ENCODE measurements around the gene SSRP1. TPM values are rescaled to one million over a fixed set of nuclear protein-coding genes. Genes with fewer than 3 reads are reported as not detected.

SSRP1 gene
- total and polyA plus RNA-seq, 2 of the 4 experiments (the other 2 are of a cell fraction): 106 to 146 TPM

DNA sequence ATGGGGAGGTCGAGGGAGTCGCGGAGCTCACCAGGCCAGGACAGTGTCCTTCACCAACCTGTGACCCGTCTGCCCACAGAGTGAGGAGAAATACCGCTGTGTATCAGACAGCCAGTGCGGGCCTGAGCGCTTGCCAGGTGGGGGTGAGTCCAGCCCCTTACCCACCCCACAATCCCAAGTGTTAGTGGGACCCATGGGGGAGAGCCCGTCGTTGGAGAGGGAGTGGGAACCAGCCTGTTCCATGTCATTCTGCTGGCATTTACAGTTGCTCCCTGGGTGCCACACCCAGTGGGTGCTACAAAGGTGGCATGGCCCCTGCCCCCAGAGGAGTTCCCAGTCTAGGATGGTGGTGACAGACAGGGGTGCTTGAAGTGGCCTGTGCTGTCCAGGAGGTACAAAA is 11.6 kb upstream of the SSRP1 start:
- no CpG with 5 or more reads among the region's 9 CpGs for WGBS, 2 experiments (ENCODE audit: extremely low coverage in 2 of 2, insufficient read length in 1 of 2)
- H3K27ac ChIP-seq (ENCODE audit: insufficient read depth, low read length): no peak overlapping the region

More for the DNA sequence above, 11.6 kb upstream of the SSRP1 start:
- no peak overlapping the region for H2BK15ac ChIP-seq (ENCODE audit: low read depth, low read length)
- peaks cover 2% of the 10 kb centered on the region; the same call in 1 of the 2 replicates for H3K27me3 ChIP-seq (ENCODE audit: control insufficient read depth, insufficient read depth, low read length)
- no peak overlapping the region for H4K8ac ChIP-seq (ENCODE audit: low read depth in 2 of 2, low read length in 2 of 2)
- no peak overlapping the region for H3K23ac ChIP-seq (ENCODE audit: low read depth, low read length)
- H3K4ac ChIP-seq (ENCODE audit: low read depth, low read length): no peak overlapping the region
- ATAC-seq (ENCODE audit: low read depth): no peak
- H2AK5ac ChIP-seq (ENCODE audit: low read depth, low read length): no peak overlapping the region
- H3K4me1 ChIP-seq (ENCODE audit: control insufficient read depth, insufficient read depth, low read length): peaks cover 2% of the 10 kb centered on the region; the same call in 1 of the 2 replicates
- no peak overlapping the region for H2BK20ac ChIP-seq (ENCODE audit: low read depth, low read length)
- no peak overlapping the region for H3K56ac ChIP-seq (ENCODE audit: extremely low read depth, insufficient read depth, low read length)
- no peaks in the 10 kb centered on the region for H3K79me1 ChIP-seq (ENCODE audit: low read depth in 1 of 2, low read length in 2 of 2)
- no peak overlapping the region for H2BK120ac ChIP-seq (ENCODE audit: low read depth, low read length)
- dilution Hi-C loops (cut with HindIII; ENCODE audit: low sequenced_read_pairs, unreplicated experiment): no loop called here
- H2AFZ ChIP-seq (replicated peaks; ENCODE audit: low read length, poor library complexity): no peak overlapping the region
- intact Hi-C loops (cut with micrococcal nuclease): loop anchor here (10.0 kb wide), 1 partner anchor 1177 kb away; no protein-coding TSS in a partner anchor
- no peak overlapping the region for H3K14ac ChIP-seq (replicated peaks; ENCODE audit: low read depth, low read length)
- in situ Hi-C loops (cut with MboI; ENCODE audit: low sequenced_read_pairs): no loop called here
- no peak overlapping the region for H4K5ac ChIP-seq (ENCODE audit: low read depth, low read length)
- no peak overlapping the region for H3K9ac ChIP-seq (ENCODE audit: low read depth, low read length)
- ChIA-PET POLR2A (ENCODE audit: unreplicated experiment) (no interaction called here), CTCF (no interaction called here)
- H3K36me3 ChIP-seq (ENCODE audit: control insufficient read depth, insufficient read depth, low read length): no peaks in the 10 kb centered on the region
- DNase-seq: no peak
- TF ChIP-seq BHLHE40 (IDR thresholded peaks at IDR 0.05; ENCODE audit: low read depth, low read length) (no peak), MAZ (IDR thresholded peaks at IDR 0.05; ENCODE audit: borderline replicate concordance, low read depth, low read length) (no peak), FOS (IDR thresholded peaks at IDR 0.05; ENCODE audit: low read depth, low read length) (no peak), CEBPB (IDR thresholded peaks at IDR 0.05; ENCODE audit: low read depth, low read length) (no peak), RCOR1 (IDR thresholded peaks at IDR 0.05; ENCODE audit: insufficient replicate concordance, low read length) (no peak), MXI1 (IDR thresholded peaks at IDR 0.05; ENCODE audit: borderline replicate concordance, low read depth, low read length) (no peak), RAD21 (IDR thresholded peaks at IDR 0.05; ENCODE audit: low read length) (no peak), POLR2A (IDR thresholded peaks at IDR 0.05; ENCODE audit: low read depth, low read length) (no peak)
- TF ChIP-seq, protein P1, sequence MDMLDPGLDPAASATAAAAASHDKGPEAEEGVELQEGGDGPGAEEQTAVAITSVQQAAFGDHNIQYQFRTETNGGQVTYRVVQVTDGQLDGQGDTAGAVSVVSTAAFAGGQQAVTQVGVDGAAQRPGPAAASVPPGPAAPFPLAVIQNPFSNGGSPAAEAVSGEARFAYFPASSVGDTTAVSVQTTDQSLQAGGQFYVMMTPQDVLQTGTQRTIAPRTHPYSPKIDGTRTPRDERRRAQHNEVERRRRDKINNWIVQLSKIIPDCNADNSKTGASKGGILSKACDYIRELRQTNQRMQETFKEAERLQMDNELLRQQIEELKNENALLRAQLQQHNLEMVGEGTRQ (IDR thresholded peaks at IDR 0.05; ENCODE audit: low read depth, low read length): no peak
- TF ChIP-seq, protein P2, sequence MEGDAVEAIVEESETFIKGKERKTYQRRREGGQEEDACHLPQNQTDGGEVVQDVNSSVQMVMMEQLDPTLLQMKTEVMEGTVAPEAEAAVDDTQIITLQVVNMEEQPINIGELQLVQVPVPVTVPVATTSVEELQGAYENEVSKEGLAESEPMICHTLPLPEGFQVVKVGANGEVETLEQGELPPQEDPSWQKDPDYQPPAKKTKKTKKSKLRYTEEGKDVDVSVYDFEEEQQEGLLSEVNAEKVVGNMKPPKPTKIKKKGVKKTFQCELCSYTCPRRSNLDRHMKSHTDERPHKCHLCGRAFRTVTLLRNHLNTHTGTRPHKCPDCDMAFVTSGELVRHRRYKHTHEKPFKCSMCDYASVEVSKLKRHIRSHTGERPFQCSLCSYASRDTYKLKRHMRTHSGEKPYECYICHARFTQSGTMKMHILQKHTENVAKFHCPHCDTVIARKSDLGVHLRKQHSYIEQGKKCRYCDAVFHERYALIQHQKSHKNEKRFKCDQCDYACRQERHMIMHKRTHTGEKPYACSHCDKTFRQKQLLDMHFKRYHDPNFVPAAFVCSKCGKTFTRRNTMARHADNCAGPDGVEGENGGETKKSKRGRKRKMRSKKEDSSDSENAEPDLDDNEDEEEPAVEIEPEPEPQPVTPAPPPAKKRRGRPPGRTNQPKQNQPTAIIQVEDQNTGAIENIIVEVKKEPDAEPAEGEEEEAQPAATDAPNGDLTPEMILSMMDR (conservative IDR thresholded peaks at IDR 0.05; ENCODE audit: low read depth, low read length): no peak
- no TSS peak for BruUV-seq (replicated peaks)
- H2AK9ac ChIP-seq (replicated peaks; ENCODE audit: low read depth, low read length, poor library complexity): peak overlapping the region; percentile 19
- H3K9me1 ChIP-seq (ENCODE audit: insufficient read depth, low read length): no peaks in the 10 kb centered on the region
- H3K9me3 ChIP-seq (ENCODE audit: control insufficient read depth, insufficient read depth, low read length): peaks cover 5% of the 10 kb centered on the region; the same call in 1 of the 2 replicates
- H3K4me2 ChIP-seq (ENCODE audit: low read depth, low read length): no peak overlapping the region
- H4K20me1 ChIP-seq (ENCODE audit: insufficient read depth, low read length): no peaks in the 10 kb centered on the region
- H3K18ac ChIP-seq (ENCODE audit: low read depth, low read length): no peak overlapping the region
- H3K4me3 ChIP-seq (ENCODE audit: insufficient read depth, low read depth, low read length): no peak overlapping the region
- H2BK5ac ChIP-seq (ENCODE audit: low read depth, low read length, poor library complexity, severe bottlenecking): no peak overlapping the region
- H4K91ac ChIP-seq (ENCODE audit: insufficient read depth, low read depth, low read length): no peak overlapping the region
